Endothelial cell of umbilical vein (primary cell): ENCODE measurements around the gene PLXDC1. TPM values are rescaled to one million over a fixed set of nuclear protein-coding genes. Genes with fewer than 3 reads are reported as not detected.

ENCODE experiments used
- BruUV-seq: library from RNA; stranded (reverse); fragments of 400-500 nt; replicated peaks from 2 replicates; lab custom pipeline; 2021; lab: Mats Ljungman, UMichigan
- CTCF ChIA-PET: fragments of 300-600, 350-600 bp; sonication (Branson Sonifier 250); formaldehyde crosslinking; loops from one replicate; lab custom pipeline; 2021; ENCODE audit warnings: antibody characterized with exemption, inconsistent platforms; lab: Charles Lee
- POLR2A ChIA-PET: fragments of 300-600, 350-600 bp; sonication (Branson Sonifier 250); formaldehyde crosslinking; loops from one replicate; lab custom pipeline; 2021; ENCODE audit warnings: antibody characterized with exemption, inconsistent platforms; lab: Charles Lee
- DNase-seq: peaks from one replicate; pipeline ENCODE4 v3.0.0-alpha.2; 2011; ENCODE audit warnings: low read depth, low spot score
- FAIRE-seq: peaks from 2 replicates; lab custom pipeline; 2011; peaks lifted over from hg19 to GRCh38; lab: Jason Lieb, UNC
- H2AFZ ChIP-seq: 2 replicates; pipeline ENCODE4 v1.6.0; 2012; ENCODE audit warnings: low read depth, low read length, control low read depth, inconsistent platforms
- H3K27ac ChIP-seq: 2 replicates; pipeline ENCODE4 v1.5.1; 2011; ENCODE audit warnings: low read depth, mild to moderate bottlenecking, control low read depth, low read length, moderate library complexity; ENCODE audit not compliant: insufficient read depth
- H3K27me3 ChIP-seq, 2 experiments: 2 replicates each; pipeline versions ENCODE4 v1.6.0 to v1.6.1; 2011; ENCODE audit warnings: low read length in 2 of 2, mixed read lengths in 1 of 2; ENCODE audit not compliant: control insufficient read depth in 2 of 2, insufficient read depth in 2 of 2
- H3K36me3 ChIP-seq, 2 experiments: 2 replicates in 1 of 2; 3 replicates in 1 of 2; pipeline ENCODE4 v1.5.1; 2011; ENCODE audit warnings: low read length in 2 of 2, mild to moderate bottlenecking in 1 of 2, moderate library complexity in 1 of 2; ENCODE audit not compliant: control insufficient read depth in 2 of 2, insufficient read depth in 2 of 2; ENCODE audit errors: extremely low read depth in 1 of 2
- H3K4me1 ChIP-seq: 3 replicates; pipeline ENCODE4 v1.5.1; 2011; ENCODE audit warnings: mild to moderate bottlenecking, low read length; ENCODE audit not compliant: control insufficient read depth, insufficient read depth; ENCODE audit errors: extremely low read depth
- H3K4me2 ChIP-seq: 2 replicates; pipeline ENCODE4 v1.6.1; 2011; ENCODE audit warnings: low read length, control low read depth, mixed read lengths; ENCODE audit not compliant: insufficient read depth
- H3K4me3 ChIP-seq, 3 experiments: fragments of 200-600 bp in 1 of 3; sonication (generic), shearing (Covaris generic) in 1 of 3; replicated peaks in 1 of 3; 2 replicates each; pipeline ENCODE4 v1.5.1; 2011 to 2016; ENCODE audit warnings: control low read depth in 3 of 3, low read length in 3 of 3, mild to moderate bottlenecking in 2 of 3, inconsistent platforms in 1 of 3, low read depth in 1 of 3, moderate library complexity in 1 of 3; ENCODE audit not compliant: insufficient read depth in 1 of 3
- H3K79me2 ChIP-seq: 2 replicates; pipeline ENCODE4 v1.6.0; 2012; ENCODE audit warnings: low read length, inconsistent platforms; ENCODE audit not compliant: control insufficient read depth, insufficient read depth
- H3K9ac ChIP-seq: replicated peaks from 2 replicates; pipeline ENCODE3; 2011; ENCODE audit warnings: low read length, control low read depth; ENCODE audit not compliant: insufficient read depth; ENCODE audit errors: extremely low read depth
- H3K9me1 ChIP-seq: replicated peaks from 3 replicates; pipeline ENCODE4 v1.6.0; 2011; ENCODE audit warnings: mild to moderate bottlenecking, low read length; ENCODE audit not compliant: control insufficient read depth, insufficient read depth; ENCODE audit errors: extremely low read depth
- H3K9me3 ChIP-seq: replicated peaks from 2 replicates; pipeline ENCODE4 v1.5.1; 2012; ENCODE audit warnings: low read length, inconsistent platforms; ENCODE audit not compliant: control insufficient read depth, insufficient read depth
- H4K20me1 ChIP-seq: replicated peaks from 2 replicates; pipeline ENCODE3; 2011; ENCODE audit warnings: mild to moderate bottlenecking, low read length; ENCODE audit not compliant: control insufficient read depth, insufficient read depth; ENCODE audit errors: extremely low read depth
- EZH2 ChIP-seq: IDR thresholded peaks from 2 replicates; pipeline ENCODE4 v1.6.1; 2012; ENCODE audit warnings: borderline replicate concordance, low read depth, mild to moderate bottlenecking, moderate library complexity, low read length, inconsistent platforms; ENCODE audit not compliant: severe bottlenecking
- FOS ChIP-seq: IDR thresholded peaks from 2 replicates; pipeline ENCODE4 v1.6.1; 2011; ENCODE audit warnings: mild to moderate bottlenecking, low read length, moderate library complexity, borderline replicate concordance; ENCODE audit not compliant: insufficient read depth
- GATA2 ChIP-seq: IDR thresholded peaks from 2 replicates; pipeline ENCODE4 v1.7.0; 2011; ENCODE audit warnings: low read depth, mild to moderate bottlenecking, moderate library complexity, mixed read lengths, low read length; ENCODE audit not compliant: insufficient read length, insufficient read depth
- JUN ChIP-seq: IDR thresholded peaks from 2 replicates; pipeline ENCODE4 v1.6.1; 2011; ENCODE audit warnings: borderline replicate concordance, low read depth; ENCODE audit not compliant: insufficient read length, insufficient read depth
- MYC ChIP-seq: IDR thresholded peaks from one replicate; pipeline ENCODE4 v1.6.1; 2011; ENCODE audit warnings: mild to moderate bottlenecking, low read depth, low read length
- POLR2A ChIP-seq: IDR thresholded peaks from 2 replicates; pipeline ENCODE4 v1.6.1; 2012; ENCODE audit warnings: low read depth, mild to moderate bottlenecking, control low read depth, low read length
- POLR2AphosphoS5 ChIP-seq: IDR thresholded peaks from 2 replicates; pipeline ENCODE4 v1.6.1; 2012; ENCODE audit warnings: low read depth, mild to moderate bottlenecking, control low read depth, low read length, moderate library complexity; ENCODE audit not compliant: insufficient read depth
- dilution Hi-C: fragments of 300-500 bp; cut with MboI; formaldehyde crosslinking; loops from one replicate; pipeline ENCODE4 v1.15.0; 2019; ENCODE audit warnings: low sequenced_read_pairs; ENCODE audit not compliant: extremely low pct_ligation_motif_present
- intact Hi-C: fragments of 100-400 bp; cut with micrococcal nuclease; formaldehyde crosslinking; loops from one replicate; pipeline ENCODE4 v1.10.0; 2022
- polyA plus RNA-seq, 4 experiments: library from polyadenylated mRNA; depleted of rRNA in 3 of 4; stranded (reverse) in 3 of 4; unstranded in 1 of 4; fragments of >200 nt; gene quantifications; 2 replicates each; pipeline versions ENCODE4 v1.2.1 to v1.2.3, GENCODE V29; 2011 to 2012; ENCODE audit warnings: missing spikeins in 1 of 4
- total RNA-seq: library from RNA; stranded (reverse); gene quantifications from 2 replicates; pipeline ENCODE4 v1.2.3, GENCODE V29; 2021
- TF ChIP-seq, protein P1 (sequence below), 2 donors: IDR thresholded peaks; 1 replicate in 1 of 2; 2 replicates in 1 of 2; pipeline ENCODE4 v1.5.1; 2011; ENCODE audit warnings: low read length in 2 of 2, mild to moderate bottlenecking in 2 of 2, moderate library complexity in 2 of 2, control low read depth in 1 of 2, inconsistent platforms in 1 of 2, low read depth in 1 of 2; ENCODE audit not compliant: insufficient read depth in 1 of 2; ENCODE audit errors: extremely low read depth in 1 of 2
- TF ChIP-seq, protein P2 (sequence below): IDR thresholded peaks from 2 replicates; pipeline ENCODE4 v1.6.1; 2011; ENCODE audit not compliant: insufficient read depth, insufficient read length

The PLXDC1 gene
- total and polyA plus RNA-seq, 2 donors (not counting 3 experiments of a cell fraction or from before 2014, with no cell fraction given) = 0.03 TPM; not detected in 1

DNA sequence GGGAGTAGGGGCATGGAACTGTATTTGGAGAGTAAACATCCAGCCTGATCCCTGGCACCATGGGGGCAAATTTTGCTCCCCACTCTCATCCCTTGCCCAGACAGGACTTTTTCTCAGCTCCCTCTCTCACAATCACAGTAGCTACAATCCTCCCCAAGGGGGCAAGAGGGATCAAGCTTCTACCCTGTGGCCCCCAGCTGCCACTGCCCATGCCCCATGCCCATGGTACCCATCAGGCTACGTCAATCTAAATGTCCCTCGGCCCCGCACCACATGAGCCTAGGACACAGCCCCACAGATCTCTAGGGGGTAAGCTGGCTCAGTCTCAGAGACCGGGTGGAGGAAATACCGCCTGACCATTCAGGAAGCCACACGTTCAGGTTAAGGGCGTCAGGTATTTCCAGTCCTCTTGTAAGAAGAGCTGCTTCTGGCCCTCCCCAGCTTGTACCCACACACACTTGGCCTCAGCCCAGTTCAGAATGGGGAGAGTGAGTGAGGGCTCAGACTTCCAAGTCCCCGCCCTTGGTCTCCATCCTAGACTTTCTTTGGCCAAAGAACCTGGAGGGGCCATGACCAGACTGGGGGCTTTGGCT, 44.2 kb upstream of the PLXDC1 start:
- no peak overlapping the region for H3K27ac ChIP-seq

More for the DNA sequence above, 44.2 kb upstream of the PLXDC1 start:
- DNase-seq (no peak), FAIRE-seq (no peak)
- no TSS peak for BruUV-seq
- TF ChIP-seq MYC (no peak), POLR2A (no peak), FOS (no peak), JUN (no peak), POLR2AphosphoS5 (no peak), EZH2 (no peak), GATA2 (no peak)
- TF ChIP-seq, protein P1, sequence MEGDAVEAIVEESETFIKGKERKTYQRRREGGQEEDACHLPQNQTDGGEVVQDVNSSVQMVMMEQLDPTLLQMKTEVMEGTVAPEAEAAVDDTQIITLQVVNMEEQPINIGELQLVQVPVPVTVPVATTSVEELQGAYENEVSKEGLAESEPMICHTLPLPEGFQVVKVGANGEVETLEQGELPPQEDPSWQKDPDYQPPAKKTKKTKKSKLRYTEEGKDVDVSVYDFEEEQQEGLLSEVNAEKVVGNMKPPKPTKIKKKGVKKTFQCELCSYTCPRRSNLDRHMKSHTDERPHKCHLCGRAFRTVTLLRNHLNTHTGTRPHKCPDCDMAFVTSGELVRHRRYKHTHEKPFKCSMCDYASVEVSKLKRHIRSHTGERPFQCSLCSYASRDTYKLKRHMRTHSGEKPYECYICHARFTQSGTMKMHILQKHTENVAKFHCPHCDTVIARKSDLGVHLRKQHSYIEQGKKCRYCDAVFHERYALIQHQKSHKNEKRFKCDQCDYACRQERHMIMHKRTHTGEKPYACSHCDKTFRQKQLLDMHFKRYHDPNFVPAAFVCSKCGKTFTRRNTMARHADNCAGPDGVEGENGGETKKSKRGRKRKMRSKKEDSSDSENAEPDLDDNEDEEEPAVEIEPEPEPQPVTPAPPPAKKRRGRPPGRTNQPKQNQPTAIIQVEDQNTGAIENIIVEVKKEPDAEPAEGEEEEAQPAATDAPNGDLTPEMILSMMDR (IDR thresholded peaks at IDR 0.05; ENCODE audit: extremely low read depth in 1 of 2, insufficient read depth in 1 of 2, low read depth in 1 of 2, low read length in 2 of 2) = no peak
- TF ChIP-seq, protein P2, sequence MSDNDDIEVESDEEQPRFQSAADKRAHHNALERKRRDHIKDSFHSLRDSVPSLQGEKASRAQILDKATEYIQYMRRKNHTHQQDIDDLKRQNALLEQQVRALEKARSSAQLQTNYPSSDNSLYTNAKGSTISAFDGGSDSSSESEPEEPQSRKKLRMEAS = no peak
- dilution Hi-C loops (no loop called here), intact Hi-C loops (loop anchor here (2.0 kb wide), 1 partner anchor 17 kb away; no protein-coding TSS in a partner anchor)
- H3K9ac ChIP-seq = no peak overlapping the region
- POLR2A ChIA-PET = no interaction called here
- no peak overlapping the region for H3K4me2 ChIP-seq
- H2AFZ ChIP-seq = no peak overlapping the region
- peaks cover 24% of the 10 kb centered on the region for H3K79me2 ChIP-seq
- H3K4me3 ChIP-seq = no peak overlapping the region
- no peaks in the 10 kb centered on the region for H3K9me1 ChIP-seq
- no peaks in the 10 kb centered on the region for H3K9me3 ChIP-seq
- no peaks in the 10 kb centered on the region for H4K20me1 ChIP-seq
- H3K4me1 ChIP-seq = peaks cover 6% of the 10 kb centered on the region
- peaks cover 3 to 17% of the 10 kb centered on the region in 2 experiments for H3K36me3 ChIP-seq
- no peaks in the 10 kb centered on the region for H3K27me3 ChIP-seq
- CTCF ChIA-PET = interaction anchor here (1.0 to 3.0 kb wide), 6 partner anchors 11 to 49 kb away, joined by 3 to 14 read pairs (median 8); no protein-coding TSS in a partner anchor
